ENCODE results near the gene NANOS2. TPM values are rescaled to one million over a fixed set of nuclear protein-coding genes. Genes with fewer than 3 reads are reported as not detected.

The NANOS2 gene
- total and polyA plus RNA-seq, 2 donors (not counting 1 experiment from before 2014, with no cell fraction given) = not detected

- Histone ChIP-seq H4K20me1 (ENCODE audit: control insufficient read depth, extremely low read depth, insufficient read depth, low read length) (no peaks in the 10 kb centered on the region), H3K36me3 (ENCODE audit: control insufficient read depth, insufficient read depth, low read length) (no peaks in the 10 kb centered on the region), H3K9me3 (ENCODE audit: control insufficient read depth, insufficient read depth, low read depth, low read length) (no peaks in the 10 kb centered on the region), H3K27ac (ENCODE audit: insufficient read depth, low read length) (no peak overlapping the region), H2AFZ (ENCODE audit: low read length) (no peak overlapping the region), H3K4me1 (ENCODE audit: control insufficient read depth, extremely low read depth, insufficient read depth, low read length) (no peaks in the 10 kb centered on the region), H3K79me2 (ENCODE audit: control insufficient read depth, insufficient read depth, low read length) (no peaks in the 10 kb centered on the region), H3K9ac (ENCODE audit: insufficient read depth, low read length) (no peak overlapping the region), H3K4me2 (ENCODE audit: extremely low read depth, insufficient read depth, low read length) (no peak overlapping the region), H3K27me3 (ENCODE audit: control insufficient read depth, insufficient read depth, low read length) (peaks cover 4% of the 10 kb centered on the region), H3K4me3 (replicated peaks in 1 of 4; ENCODE audit: control extremely low read depth in 1 of 4, insufficient read depth in 1 of 4, low read depth in 3 of 4, low read length in 4 of 4) (no peak overlapping the region)
- no peak for DNase-seq (ENCODE audit: low read depth in 2 of 2)
- TF ChIP-seq CTCF (conservative IDR thresholded peaks at IDR 0.05 in 1 of 2, IDR thresholded peaks at IDR 0.05 in 1 of 2; ENCODE audit: low read depth in 1 of 2, low read length in 2 of 2) (no peak), EZH2 (IDR thresholded peaks at IDR 0.05; ENCODE audit: low read length, missing control alignments) (no peak)
Measured at GRCh38 chr19:45940515-45940805, 25.9 kb upstream of the NANOS2 start.

- DNase-seq (ENCODE audit: low read depth in 2 of 2) = no peak
- H4K20me1 ChIP-seq (ENCODE audit: control insufficient read depth, extremely low read depth, insufficient read depth, low read length) = no peaks in the 10 kb centered on the region
- no peak overlapping the region for H3K9ac ChIP-seq (ENCODE audit: insufficient read depth, low read length)
- H3K4me1 ChIP-seq (ENCODE audit: control insufficient read depth, extremely low read depth, insufficient read depth, low read length) = no peaks in the 10 kb centered on the region
- H3K36me3 ChIP-seq (ENCODE audit: control insufficient read depth, insufficient read depth, low read length) = no peaks in the 10 kb centered on the region
- no peak overlapping the region for H2AFZ ChIP-seq (ENCODE audit: low read length)
- TF ChIP-seq CTCF (conservative IDR thresholded peaks at IDR 0.05 in 1 of 2, IDR thresholded peaks at IDR 0.05 in 1 of 2; ENCODE audit: low read depth in 1 of 2, low read length in 2 of 2) (no peak), EZH2 (IDR thresholded peaks at IDR 0.05; ENCODE audit: low read length, missing control alignments) (peak; percentile 62)
- no peak overlapping the region for H3K4me3 ChIP-seq (replicated peaks in 1 of 4; ENCODE audit: control extremely low read depth in 1 of 4, insufficient read depth in 1 of 4, low read depth in 3 of 4, low read length in 4 of 4)
- no peak overlapping the region for H3K4me2 ChIP-seq (ENCODE audit: extremely low read depth, insufficient read depth, low read length)
- H3K79me2 ChIP-seq (ENCODE audit: control insufficient read depth, insufficient read depth, low read length) = no peaks in the 10 kb centered on the region
- H3K27me3 ChIP-seq (ENCODE audit: control insufficient read depth, insufficient read depth, low read length) = peaks cover 4% of the 10 kb centered on the region
- H3K27ac ChIP-seq (ENCODE audit: insufficient read depth, low read length) = no peak overlapping the region
- H3K9me3 ChIP-seq (ENCODE audit: control insufficient read depth, insufficient read depth, low read depth, low read length) = no peaks in the 10 kb centered on the region
Measured at GRCh38 chr19:45939792-45940514, 25.4 kb upstream of the NANOS2 start.

- H2AFZ ChIP-seq (ENCODE audit: low read length) = no peak overlapping the region
- H3K36me3 ChIP-seq (ENCODE audit: control insufficient read depth, insufficient read depth, low read length) = no peaks in the 10 kb centered on the region
- no peak overlapping the region for H3K9ac ChIP-seq (ENCODE audit: insufficient read depth, low read length)
- no peak for DNase-seq (ENCODE audit: low read depth in 2 of 2)
- H3K9me3 ChIP-seq (ENCODE audit: control insufficient read depth, insufficient read depth, low read depth, low read length) = no peaks in the 10 kb centered on the region
- H3K27ac ChIP-seq (ENCODE audit: insufficient read depth, low read length) = no peak overlapping the region
- H4K20me1 ChIP-seq (ENCODE audit: control insufficient read depth, extremely low read depth, insufficient read depth, low read length) = no peaks in the 10 kb centered on the region
- no peak overlapping the region for H3K4me3 ChIP-seq (replicated peaks in 1 of 4; ENCODE audit: control extremely low read depth in 1 of 4, insufficient read depth in 1 of 4, low read depth in 3 of 4, low read length in 4 of 4)
- peaks cover 4% of the 10 kb centered on the region for H3K27me3 ChIP-seq (ENCODE audit: control insufficient read depth, insufficient read depth, low read length)
- H3K4me2 ChIP-seq (ENCODE audit: extremely low read depth, insufficient read depth, low read length) = no peak overlapping the region
- no peaks in the 10 kb centered on the region for H3K79me2 ChIP-seq (ENCODE audit: control insufficient read depth, insufficient read depth, low read length)
- no peaks in the 10 kb centered on the region for H3K4me1 ChIP-seq (ENCODE audit: control insufficient read depth, extremely low read depth, insufficient read depth, low read length)
- TF ChIP-seq CTCF (conservative IDR thresholded peaks at IDR 0.05 in 1 of 2, IDR thresholded peaks at IDR 0.05 in 1 of 2; ENCODE audit: low read depth in 1 of 2, low read length in 2 of 2) = no peak
Measured at GRCh38 chr19:45938733-45939319, 24.2 kb upstream of the NANOS2 start.

Measured in fibroblast of lung (primary cell).